GM23338 (cell line): ENCODE data around the gene OR2F2. TPM values are rescaled to one million over a fixed set of nuclear protein-coding genes. Genes with fewer than 3 reads are reported as not detected.

Source experiments
- ATAC-seq: fragments of 200-7000 bp; cut with Tn5 transposase; 3 replicates; pipeline ENCODE4 v1.9.1; 2020
- DNase-seq: peaks from one replicate; pipeline ENCODE4 v3.0.0-alpha.2; 2015; ENCODE audit warnings: low spot score
- H2AFZ ChIP-seq: fragments of 200-600 bp; sonication (generic); 2 replicates; pipeline ENCODE4 v1.8.0; 2016; ENCODE audit warnings: antibody characterized with exemption, mild to moderate bottlenecking, moderate library complexity
- H3F3A ChIP-seq: fragments of 200-600 bp; sonication (generic); replicated peaks from 2 replicates; pipeline ENCODE4 v1.8.0; 2017; ENCODE audit warnings: antibody characterized with exemption, mixed run types, low read depth
- H3K27ac ChIP-seq: fragments of 200-600 bp; sonication (generic); 2 replicates; pipeline ENCODE4 v1.6.1; 2016; ENCODE audit warnings: low read depth
- H3K27me3 ChIP-seq: fragments of 200-600 bp; sonication (generic); 2 replicates; pipeline ENCODE4 v1.8.0; 2016; ENCODE audit warnings: mild to moderate bottlenecking, mixed run types, moderate library complexity; ENCODE audit not compliant: insufficient read depth
- H3K36me3 ChIP-seq: fragments of 200-600 bp; sonication (generic); 2 replicates; pipeline ENCODE4 v1.8.0; 2016; ENCODE audit warnings: mild to moderate bottlenecking; ENCODE audit not compliant: insufficient read depth
- H3K4me1 ChIP-seq: fragments of 200-600 bp; sonication (generic); 2 replicates; pipeline ENCODE4 v1.8.0; 2016; ENCODE audit warnings: mild to moderate bottlenecking, moderate library complexity; ENCODE audit not compliant: insufficient read depth
- H3K4me2 ChIP-seq: fragments of 200-600 bp; sonication (generic); 2 replicates; pipeline ENCODE4 v1.7.1; 2017; ENCODE audit warnings: mixed run types
- H3K4me3 ChIP-seq: fragments of 200-600 bp; sonication (generic); 2 replicates; pipeline ENCODE4 v1.6.1; 2016; ENCODE audit warnings: mixed run types
- H3K79me2 ChIP-seq: fragments of 200-600 bp; sonication (generic); replicated peaks from 2 replicates; pipeline ENCODE4 v1.8.0; 2017; ENCODE audit warnings: mild to moderate bottlenecking; ENCODE audit not compliant: insufficient read depth
- H3K9me2 ChIP-seq: fragments of 200-600 bp; sonication (generic); 2 replicates; pipeline ENCODE4 v1.8.0; 2017; ENCODE audit not compliant: insufficient read depth
- H4K20me1 ChIP-seq: fragments of 200-600 bp; sonication (generic); replicated peaks from 2 replicates; pipeline ENCODE4 v1.8.0; 2017; ENCODE audit warnings: mild to moderate bottlenecking; ENCODE audit not compliant: insufficient read depth
- H3K27ac Mint-ChIP-seq: 2 replicates; pipeline ENCODE4 v1.8.0; 2020; ENCODE audit warnings: inconsistent platforms, mild to moderate bottlenecking, moderate library complexity, mixed read lengths
- H3K27me3 Mint-ChIP-seq: 3 replicates; pipeline ENCODE4 v1.8.0; 2022; ENCODE audit warnings: low read depth, mild to moderate bottlenecking, moderate library complexity, mixed read lengths, inconsistent platforms; ENCODE audit not compliant: insufficient read depth, poor library complexity
- H3K36me3 Mint-ChIP-seq: 3 replicates; pipeline ENCODE4 v1.8.0; 2021; ENCODE audit warnings: low read depth, mild to moderate bottlenecking, inconsistent platforms, moderate library complexity, mixed read lengths
- H3K4me1 Mint-ChIP-seq: 3 replicates; pipeline ENCODE4 v1.8.0; 2020; ENCODE audit warnings: mild to moderate bottlenecking, inconsistent platforms, mixed read lengths
- H3K4me3 Mint-ChIP-seq: 3 replicates; pipeline ENCODE4 v1.8.0; 2021; ENCODE audit warnings: moderate library complexity, mild to moderate bottlenecking, inconsistent platforms, mixed read lengths
- H3K9me3 Mint-ChIP-seq: 3 replicates; pipeline ENCODE4 v1.8.0; 2020; ENCODE audit warnings: moderate library complexity, mild to moderate bottlenecking, inconsistent platforms, mixed read lengths
- CREB1 ChIP-seq: fragments of 250-450 bp; sonication (Bioruptor Pico); IDR thresholded peaks from 2 replicates; pipeline ENCODE4 v1.5.0; 2020; ENCODE audit warnings: low read depth, mild to moderate bottlenecking, moderate library complexity
- EZH2 ChIP-seq: fragments of 200-600 bp; sonication (generic); IDR thresholded peaks from one replicate; pipeline ENCODE4 v1.8.0; 2017; ENCODE audit warnings: antibody characterized with exemption, mild to moderate bottlenecking, low read depth; ENCODE audit not compliant: unreplicated experiment
- EZH2phosphoT487 ChIP-seq: fragments of 200-600 bp; sonication (generic); IDR thresholded peaks from one replicate; pipeline ENCODE4 v1.8.1; 2018; ENCODE audit warnings: antibody characterized with exemption; ENCODE audit not compliant: unreplicated experiment
- JUNB ChIP-seq: IDR thresholded peaks from one replicate; pipeline ENCODE4 v1.6.1; 2016; ENCODE audit warnings: antibody characterized with exemption; ENCODE audit not compliant: unreplicated experiment
- NANOG ChIP-seq: IDR thresholded peaks from 2 replicates; pipeline ENCODE4 v1.6.1; 2016; ENCODE audit warnings: antibody characterized with exemption, borderline replicate concordance
- POLR2AphosphoS5 ChIP-seq: IDR thresholded peaks from 2 replicates; pipeline ENCODE4 v1.6.1; 2016; ENCODE audit warnings: antibody characterized with exemption, low read depth
- STAT1 ChIP-seq: IDR thresholded peaks from one replicate; pipeline ENCODE4 v1.6.1; 2016; ENCODE audit warnings: antibody characterized with exemption; ENCODE audit not compliant: unreplicated experiment
- ZNF114 ChIP-seq: fragments of 250-450 bp; sonication (Bioruptor Pico); IDR thresholded peaks from 2 replicates; pipeline ENCODE4 v1.5.0; 2020; ENCODE audit warnings: mild to moderate bottlenecking, moderate library complexity
- ZNF331 ChIP-seq: fragments of 250-450 bp; sonication (Bioruptor Pico); IDR thresholded peaks from 2 replicates; pipeline ENCODE4 v1.5.0; 2020; ENCODE audit warnings: low read depth, mild to moderate bottlenecking, moderate library complexity
- polyA plus RNA-seq: library from polyadenylated mRNA; unstranded; fragments of >200 nt; fragmentation: Nextera tagmentation; extraction: Ambion mirVana; gene quantifications from 2 replicates; pipeline ENCODE4 v1.2.1, GENCODE V29; 2016
- total RNA-seq: library from RNA; depleted of rRNA; stranded (reverse); fragments of >200 nt; shearing (Covaris generic); gene quantifications from 2 replicates; pipeline ENCODE4 v1.2.3, GENCODE V29; 2014
- TF ChIP-seq, protein P1 (sequence below), 2 experiments: fragments of 200-600 bp in 1 of 2; sonication (generic) in 1 of 2; conservative IDR thresholded peaks; 2 replicates each; pipeline versions ENCODE4 v1.5.1 to v1.6.1; 2016 to 2017; ENCODE audit warnings: antibody characterized with exemption in 2 of 2, low read depth in 2 of 2, mild to moderate bottlenecking in 2 of 2, moderate library complexity in 1 of 2
- TF ChIP-seq, protein P2 (sequence below): IDR thresholded peaks from one replicate; pipeline ENCODE4 v1.6.1; 2018; ENCODE audit warnings: antibody characterized with exemption; ENCODE audit not compliant: unreplicated experiment
- TF ChIP-seq, protein P3 (sequence below): fragments of 250-450 bp; sonication (Bioruptor Pico); IDR thresholded peaks from 2 replicates; pipeline ENCODE4 v1.5.0; 2020; ENCODE audit warnings: mild to moderate bottlenecking, moderate library complexity
- TF ChIP-seq, protein P4 (sequence below): IDR thresholded peaks from 2 replicates; pipeline ENCODE4 v1.6.1; 2016; ENCODE audit warnings: antibody characterized with exemption

Gene OR2F2
- total and polyA plus RNA-seq, 2 experiments from 2014 or later, result not detected

DNA sequence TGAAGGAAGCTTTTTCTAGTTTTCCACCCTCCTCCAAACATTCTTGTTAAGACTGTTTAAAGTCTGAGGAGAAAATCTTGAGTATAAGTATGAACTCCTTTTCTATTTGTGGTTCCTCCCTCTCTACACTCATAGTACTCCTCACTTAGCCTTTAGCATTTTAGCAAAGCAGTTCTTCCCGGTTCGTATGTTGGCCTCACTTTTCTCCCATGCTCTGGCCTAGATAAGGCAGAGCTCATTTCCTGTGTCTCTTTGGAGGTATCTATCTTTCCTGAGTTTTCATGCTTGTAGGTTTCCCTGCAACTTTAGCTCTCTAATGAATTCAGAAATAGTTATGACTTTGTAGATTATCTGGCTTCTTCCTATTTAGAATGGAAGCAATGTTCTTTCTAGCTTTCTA lies 13.7 kb downstream of the OR2F2 start:
- Histone ChIP-seq H3K27me3 (no peaks in the 10 kb centered on the region), H3K4me1 (no peaks in the 10 kb centered on the region), H3K27ac (no peak overlapping the region), H3K9me2 (peaks cover 5% of the 10 kb centered on the region), H3K4me2 (no peak overlapping the region), H3K36me3 (no peaks in the 10 kb centered on the region), H2AFZ (no peak overlapping the region), H4K20me1 (no peaks in the 10 kb centered on the region), H3K79me2 (no peaks in the 10 kb centered on the region), H3F3A (no peaks in the 10 kb centered on the region), H3K4me3 (no peak overlapping the region)
- Mint-ChIP-seq H3K36me3 (no peaks in the 10 kb centered on the region), H3K27ac (no peak overlapping the region), H3K4me1 (no peaks in the 10 kb centered on the region), H3K9me3 (no peaks in the 10 kb centered on the region; the same call in 1 of the 3 replicates), H3K4me3 (no peak overlapping the region), H3K27me3 (no peaks in the 10 kb centered on the region)
- DNase-seq, result no peak
- ATAC-seq, result no peak
- TF ChIP-seq STAT1 (no peak), EZH2 (no peak), ZNF114 (CRISPR knock-in tag) (no peak), NANOG (no peak), POLR2AphosphoS5 (no peak), EZH2phosphoT487 (no peak), CREB1 (CRISPR knock-in tag) (no peak), JUNB (no peak), ZNF331 (no peak)
- TF ChIP-seq, protein P1, sequence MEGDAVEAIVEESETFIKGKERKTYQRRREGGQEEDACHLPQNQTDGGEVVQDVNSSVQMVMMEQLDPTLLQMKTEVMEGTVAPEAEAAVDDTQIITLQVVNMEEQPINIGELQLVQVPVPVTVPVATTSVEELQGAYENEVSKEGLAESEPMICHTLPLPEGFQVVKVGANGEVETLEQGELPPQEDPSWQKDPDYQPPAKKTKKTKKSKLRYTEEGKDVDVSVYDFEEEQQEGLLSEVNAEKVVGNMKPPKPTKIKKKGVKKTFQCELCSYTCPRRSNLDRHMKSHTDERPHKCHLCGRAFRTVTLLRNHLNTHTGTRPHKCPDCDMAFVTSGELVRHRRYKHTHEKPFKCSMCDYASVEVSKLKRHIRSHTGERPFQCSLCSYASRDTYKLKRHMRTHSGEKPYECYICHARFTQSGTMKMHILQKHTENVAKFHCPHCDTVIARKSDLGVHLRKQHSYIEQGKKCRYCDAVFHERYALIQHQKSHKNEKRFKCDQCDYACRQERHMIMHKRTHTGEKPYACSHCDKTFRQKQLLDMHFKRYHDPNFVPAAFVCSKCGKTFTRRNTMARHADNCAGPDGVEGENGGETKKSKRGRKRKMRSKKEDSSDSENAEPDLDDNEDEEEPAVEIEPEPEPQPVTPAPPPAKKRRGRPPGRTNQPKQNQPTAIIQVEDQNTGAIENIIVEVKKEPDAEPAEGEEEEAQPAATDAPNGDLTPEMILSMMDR (conservative IDR thresholded peaks at IDR 0.05; ENCODE audit: low read depth in 2 of 2), result no peak
- TF ChIP-seq, protein P2, sequence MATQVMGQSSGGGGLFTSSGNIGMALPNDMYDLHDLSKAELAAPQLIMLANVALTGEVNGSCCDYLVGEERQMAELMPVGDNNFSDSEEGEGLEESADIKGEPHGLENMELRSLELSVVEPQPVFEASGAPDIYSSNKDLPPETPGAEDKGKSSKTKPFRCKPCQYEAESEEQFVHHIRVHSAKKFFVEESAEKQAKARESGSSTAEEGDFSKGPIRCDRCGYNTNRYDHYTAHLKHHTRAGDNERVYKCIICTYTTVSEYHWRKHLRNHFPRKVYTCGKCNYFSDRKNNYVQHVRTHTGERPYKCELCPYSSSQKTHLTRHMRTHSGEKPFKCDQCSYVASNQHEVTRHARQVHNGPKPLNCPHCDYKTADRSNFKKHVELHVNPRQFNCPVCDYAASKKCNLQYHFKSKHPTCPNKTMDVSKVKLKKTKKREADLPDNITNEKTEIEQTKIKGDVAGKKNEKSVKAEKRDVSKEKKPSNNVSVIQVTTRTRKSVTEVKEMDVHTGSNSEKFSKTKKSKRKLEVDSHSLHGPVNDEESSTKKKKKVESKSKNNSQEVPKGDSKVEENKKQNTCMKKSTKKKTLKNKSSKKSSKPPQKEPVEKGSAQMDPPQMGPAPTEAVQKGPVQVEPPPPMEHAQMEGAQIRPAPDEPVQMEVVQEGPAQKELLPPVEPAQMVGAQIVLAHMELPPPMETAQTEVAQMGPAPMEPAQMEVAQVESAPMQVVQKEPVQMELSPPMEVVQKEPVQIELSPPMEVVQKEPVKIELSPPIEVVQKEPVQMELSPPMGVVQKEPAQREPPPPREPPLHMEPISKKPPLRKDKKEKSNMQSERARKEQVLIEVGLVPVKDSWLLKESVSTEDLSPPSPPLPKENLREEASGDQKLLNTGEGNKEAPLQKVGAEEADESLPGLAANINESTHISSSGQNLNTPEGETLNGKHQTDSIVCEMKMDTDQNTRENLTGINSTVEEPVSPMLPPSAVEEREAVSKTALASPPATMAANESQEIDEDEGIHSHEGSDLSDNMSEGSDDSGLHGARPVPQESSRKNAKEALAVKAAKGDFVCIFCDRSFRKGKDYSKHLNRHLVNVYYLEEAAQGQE, result no peak
- TF ChIP-seq, protein P3, sequence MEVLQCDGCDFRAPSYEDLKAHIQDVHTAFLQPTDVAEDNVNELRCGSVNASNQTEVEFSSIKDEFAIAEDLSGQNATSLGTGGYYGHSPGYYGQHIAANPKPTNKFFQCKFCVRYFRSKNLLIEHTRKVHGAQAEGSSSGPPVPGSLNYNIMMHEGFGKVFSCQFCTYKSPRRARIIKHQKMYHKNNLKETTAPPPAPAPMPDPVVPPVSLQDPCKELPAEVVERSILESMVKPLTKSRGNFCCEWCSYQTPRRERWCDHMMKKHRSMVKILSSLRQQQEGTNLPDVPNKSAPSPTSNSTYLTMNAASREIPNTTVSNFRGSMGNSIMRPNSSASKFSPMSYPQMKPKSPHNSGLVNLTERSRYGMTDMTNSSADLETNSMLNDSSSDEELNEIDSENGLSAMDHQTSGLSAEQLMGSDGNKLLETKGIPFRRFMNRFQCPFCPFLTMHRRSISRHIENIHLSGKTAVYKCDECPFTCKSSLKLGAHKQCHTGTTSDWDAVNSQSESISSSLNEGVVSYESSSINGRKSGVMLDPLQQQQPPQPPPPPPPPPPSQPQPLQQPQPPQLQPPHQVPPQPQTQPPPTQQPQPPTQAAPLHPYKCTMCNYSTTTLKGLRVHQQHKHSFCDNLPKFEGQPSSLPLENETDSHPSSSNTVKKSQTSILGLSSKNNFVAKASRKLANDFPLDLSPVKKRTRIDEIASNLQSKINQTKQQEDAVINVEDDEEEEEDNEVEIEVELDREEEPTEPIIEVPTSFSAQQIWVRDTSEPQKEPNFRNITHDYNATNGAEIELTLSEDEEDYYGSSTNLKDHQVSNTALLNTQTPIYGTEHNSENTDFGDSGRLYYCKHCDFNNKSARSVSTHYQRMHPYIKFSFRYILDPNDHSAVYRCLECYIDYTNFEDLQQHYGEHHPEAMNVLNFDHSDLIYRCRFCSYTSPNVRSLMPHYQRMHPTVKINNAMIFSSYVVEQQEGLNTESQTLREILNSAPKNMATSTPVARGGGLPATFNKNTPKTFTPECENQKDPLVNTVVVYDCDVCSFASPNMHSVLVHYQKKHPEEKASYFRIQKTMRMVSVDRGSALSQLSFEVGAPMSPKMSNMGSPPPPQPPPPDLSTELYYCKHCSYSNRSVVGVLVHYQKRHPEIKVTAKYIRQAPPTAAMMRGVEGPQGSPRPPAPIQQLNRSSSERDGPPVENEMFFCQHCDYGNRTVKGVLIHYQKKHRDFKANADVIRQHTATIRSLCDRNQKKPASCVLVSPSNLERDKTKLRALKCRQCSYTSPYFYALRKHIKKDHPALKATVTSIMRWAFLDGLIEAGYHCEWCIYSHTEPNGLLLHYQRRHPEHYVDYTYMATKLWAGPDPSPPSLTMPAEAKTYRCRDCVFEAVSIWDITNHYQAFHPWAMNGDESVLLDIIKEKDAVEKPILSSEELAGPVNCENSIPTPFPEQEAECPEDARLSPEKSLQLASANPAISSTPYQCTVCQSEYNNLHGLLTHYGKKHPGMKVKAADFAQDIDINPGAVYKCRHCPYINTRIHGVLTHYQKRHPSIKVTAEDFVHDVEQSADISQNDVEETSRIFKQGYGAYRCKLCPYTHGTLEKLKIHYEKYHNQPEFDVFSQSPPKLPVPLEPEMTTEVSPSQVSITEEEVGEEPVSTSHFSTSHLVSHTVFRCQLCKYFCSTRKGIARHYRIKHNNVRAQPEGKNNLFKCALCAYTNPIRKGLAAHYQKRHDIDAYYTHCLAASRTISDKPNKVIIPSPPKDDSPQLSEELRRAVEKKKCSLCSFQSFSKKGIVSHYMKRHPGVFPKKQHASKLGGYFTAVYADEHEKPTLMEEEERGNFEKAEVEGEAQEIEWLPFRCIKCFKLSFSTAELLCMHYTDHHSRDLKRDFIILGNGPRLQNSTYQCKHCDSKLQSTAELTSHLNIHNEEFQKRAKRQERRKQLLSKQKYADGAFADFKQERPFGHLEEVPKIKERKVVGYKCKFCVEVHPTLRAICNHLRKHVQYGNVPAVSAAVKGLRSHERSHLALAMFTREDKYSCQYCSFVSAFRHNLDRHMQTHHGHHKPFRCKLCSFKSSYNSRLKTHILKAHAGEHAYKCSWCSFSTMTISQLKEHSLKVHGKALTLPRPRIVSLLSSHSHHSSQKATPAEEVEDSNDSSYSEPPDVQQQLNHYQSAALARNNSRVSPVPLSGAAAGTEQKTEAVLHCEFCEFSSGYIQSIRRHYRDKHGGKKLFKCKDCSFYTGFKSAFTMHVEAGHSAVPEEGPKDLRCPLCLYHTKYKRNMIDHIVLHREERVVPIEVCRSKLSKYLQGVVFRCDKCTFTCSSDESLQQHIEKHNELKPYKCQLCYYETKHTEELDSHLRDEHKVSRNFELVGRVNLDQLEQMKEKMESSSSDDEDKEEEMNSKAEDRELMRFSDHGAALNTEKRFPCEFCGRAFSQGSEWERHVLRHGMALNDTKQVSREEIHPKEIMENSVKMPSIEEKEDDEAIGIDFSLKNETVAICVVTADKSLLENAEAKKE (CRISPR knock-in tag), result no peak
- TF ChIP-seq, protein P4, sequence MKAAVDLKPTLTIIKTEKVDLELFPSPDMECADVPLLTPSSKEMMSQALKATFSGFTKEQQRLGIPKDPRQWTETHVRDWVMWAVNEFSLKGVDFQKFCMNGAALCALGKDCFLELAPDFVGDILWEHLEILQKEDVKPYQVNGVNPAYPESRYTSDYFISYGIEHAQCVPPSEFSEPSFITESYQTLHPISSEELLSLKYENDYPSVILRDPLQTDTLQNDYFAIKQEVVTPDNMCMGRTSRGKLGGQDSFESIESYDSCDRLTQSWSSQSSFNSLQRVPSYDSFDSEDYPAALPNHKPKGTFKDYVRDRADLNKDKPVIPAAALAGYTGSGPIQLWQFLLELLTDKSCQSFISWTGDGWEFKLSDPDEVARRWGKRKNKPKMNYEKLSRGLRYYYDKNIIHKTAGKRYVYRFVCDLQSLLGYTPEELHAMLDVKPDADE, result no peak
